ENCODE measurements around the gene NBAS.

Gene NBAS

GRCh38 chr2:15348045-15348444 is 213.1 kb downstream of the NBAS start (continued):
- TF ChIP-seq ZBTB44 (tag by site-specific recombination; IDR thresholded peaks at IDR 0.05) (peak; percentile 83), KLF9 (tag by site-specific recombination; IDR thresholded peaks at IDR 0.05; ENCODE audit: low read depth) (no peak), SALL2 (tag by site-specific recombination; IDR thresholded peaks at IDR 0.05; ENCODE audit: borderline replicate concordance) (no peak), ZBTB1 (tag by site-specific recombination; IDR thresholded peaks at IDR 0.05) (no peak), ZNF658 (tag by site-specific recombination; IDR thresholded peaks at IDR 0.05) (no peak), YY2 (tag by site-specific recombination; IDR thresholded peaks at IDR 0.05) (no peak), IKZF3 (tag by site-specific recombination; IDR thresholded peaks at IDR 0.05) (0 out of 2 replicates have a peak, but pooled peaks have one; percentile 25), ZNF785 (tag by site-specific recombination; IDR thresholded peaks at IDR 0.05) (no peak), ZFHX2 (tag by site-specific recombination; conservative IDR thresholded peaks at IDR 0.05) (no peak), ZNF558 (tag by site-specific recombination; IDR thresholded peaks at IDR 0.05) (no peak), ZNF223 (tag by site-specific recombination; IDR thresholded peaks at IDR 0.05) (no peak), ZNF37A (tag by site-specific recombination; IDR thresholded peaks at IDR 0.05) (no peak), ZNF530 (tag by site-specific recombination; IDR thresholded peaks at IDR 0.05; ENCODE audit: low read depth) (no peak), ZBTB17 (tag by site-specific recombination; IDR thresholded peaks at IDR 0.05) (no peak)
- TF ChIP-seq, protein P1, sequence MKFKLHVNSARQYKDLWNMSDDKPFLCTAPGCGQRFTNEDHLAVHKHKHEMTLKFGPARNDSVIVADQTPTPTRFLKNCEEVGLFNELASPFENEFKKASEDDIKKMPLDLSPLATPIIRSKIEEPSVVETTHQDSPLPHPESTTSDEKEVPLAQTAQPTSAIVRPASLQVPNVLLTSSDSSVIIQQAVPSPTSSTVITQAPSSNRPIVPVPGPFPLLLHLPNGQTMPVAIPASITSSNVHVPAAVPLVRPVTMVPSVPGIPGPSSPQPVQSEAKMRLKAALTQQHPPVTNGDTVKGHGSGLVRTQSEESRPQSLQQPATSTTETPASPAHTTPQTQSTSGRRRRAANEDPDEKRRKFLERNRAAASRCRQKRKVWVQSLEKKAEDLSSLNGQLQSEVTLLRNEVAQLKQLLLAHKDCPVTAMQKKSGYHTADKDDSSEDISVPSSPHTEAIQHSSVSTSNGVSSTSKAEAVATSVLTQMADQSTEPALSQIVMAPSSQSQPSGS (tag by site-specific recombination; IDR thresholded peaks at IDR 0.05; ENCODE audit: low read depth): no peak

GRCh38 chr2:15346624-15347023 is 214.5 kb downstream of the NBAS start:
- Histone ChIP-seq H3K36me3 (ENCODE audit: control insufficient read depth in 2 of 2, insufficient read depth in 1 of 2, low read length in 2 of 2) (no peaks in the 10 kb centered on the region; a peak in 1 of 3 replicates), H3K4me3 (ENCODE audit: low read depth, low read length) (no peak overlapping the region), H3K9me3 (ENCODE audit: control insufficient read depth, insufficient read depth, low read depth, low read length) (no peaks in the 10 kb centered on the region), H3K4me1 (ENCODE audit: control insufficient read depth, insufficient read depth, low read length) (peaks cover 3% of the 10 kb centered on the region; the same call in 1 of the 2 replicates), H3K27ac (ENCODE audit: extremely low read depth, low read depth, low read length) (no peak overlapping the region)
- peak; percentile 80 for TF ChIP-seq ZNF146 (tag by site-specific recombination; IDR thresholded peaks at IDR 0.05)
- TF ChIP-seq ZNF549 (tag by site-specific recombination; IDR thresholded peaks at IDR 0.05): no peak
- peak; percentile 55; the same call in 1 of the 2 replicates for TF ChIP-seq ZNF580 (tag by site-specific recombination; IDR thresholded peaks at IDR 0.05)
- no peak for TF ChIP-seq ZNF747 (tag by site-specific recombination; IDR thresholded peaks at IDR 0.05)
- no peak for TF ChIP-seq ZBTB21 (tag by site-specific recombination; IDR thresholded peaks at IDR 0.05)
- TF ChIP-seq GLIS1 (tag by site-specific recombination; IDR thresholded peaks at IDR 0.05): no peak
- ChIA-PET CTCF (interaction anchor here (0.7 kb wide), 1 partner anchor 414 kb away, joined by 3 read pairs; no protein-coding TSS in a partner anchor), POLR2A (no interaction called here)

- Histone ChIP-seq H3K9me3 (ENCODE audit: control insufficient read depth, insufficient read depth, low read depth, low read length) (no peaks in the 10 kb centered on the region), H3K4me1 (ENCODE audit: control insufficient read depth, insufficient read depth, low read length) (peaks cover 9% of the 10 kb centered on the region; the same call in 1 of the 2 replicates), H3K27ac (ENCODE audit: extremely low read depth, low read depth, low read length) (no peak overlapping the region), H3K36me3 (ENCODE audit: control insufficient read depth in 2 of 2, insufficient read depth in 1 of 2, low read length in 2 of 2) (no peaks in the 10 kb centered on the region), H3K4me3 (ENCODE audit: low read depth, low read length) (no peak overlapping the region)
- ChIA-PET CTCF (no interaction called here), POLR2A (no interaction called here)
- TF ChIP-seq, protein P2, sequence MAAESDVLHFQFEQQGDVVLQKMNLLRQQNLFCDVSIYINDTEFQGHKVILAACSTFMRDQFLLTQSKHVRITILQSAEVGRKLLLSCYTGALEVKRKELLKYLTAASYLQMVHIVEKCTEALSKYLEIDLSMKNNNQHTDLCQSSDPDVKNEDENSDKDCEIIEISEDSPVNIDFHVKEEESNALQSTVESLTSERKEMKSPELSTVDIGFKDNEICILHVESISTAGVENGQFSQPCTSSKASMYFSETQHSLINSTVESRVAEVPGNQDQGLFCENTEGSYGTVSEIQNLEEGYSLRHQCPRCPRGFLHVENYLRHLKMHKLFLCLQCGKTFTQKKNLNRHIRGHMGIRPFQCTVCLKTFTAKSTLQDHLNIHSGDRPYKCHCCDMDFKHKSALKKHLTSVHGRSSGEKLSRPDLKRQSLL (tag by site-specific recombination; IDR thresholded peaks at IDR 0.05): no peak
- TF ChIP-seq ZNF580 (tag by site-specific recombination; IDR thresholded peaks at IDR 0.05) (no peak), WT1 (tag by site-specific recombination; IDR thresholded peaks at IDR 0.05) (peak; percentile 44; the same call in 1 of the 2 replicates), GFI1B (tag by site-specific recombination; IDR thresholded peaks at IDR 0.05) (no peak), SP2 (tag by site-specific recombination; IDR thresholded peaks at IDR 0.05) (no peak)
Measured at GRCh38 chr2:15337996-15338666, 223.0 kb downstream of the NBAS start.
